ENCODE data around the gene HCFC2.
A peak's percentile ranks its signal among the peaks of the same experiment; 100 is the strongest.
"Not testable (repeated sequence)": the region's sequence is repeated elsewhere in the genome, so short reads cannot be mapped to it uniquely, and the experiment has no call there.

The HCFC2 gene

GRCh38 chr12:104057771-104058197 is 6.5 kb upstream of the HCFC2 start:
- no peak for DNase-seq (ENCODE audit: low read depth)

GRCh38 chr12:104058802-104059201 is 5.5 kb upstream of the HCFC2 start:
- no peak for DNase-seq (ENCODE audit: low read depth)

GRCh38 chr12:104059963-104060362 is 4.4 kb upstream of the HCFC2 start:
- DNase-seq (ENCODE audit: low read depth) = no peak

GRCh38 chr12:104060791-104061190 is 3.5 kb upstream of the HCFC2 start:
- no peak for DNase-seq (ENCODE audit: low read depth)

- DNase-seq (ENCODE audit: low read depth) = no peak
Measured at GRCh38 chr12:104063712-104064030, 660 bp upstream of the HCFC2 start.

- DNase-seq (ENCODE audit: low read depth) = no peak
Measured at GRCh38 chr12:104064842-104065427, 604 bp downstream of the HCFC2 start.

- no peak for DNase-seq (ENCODE audit: low read depth)
Measured at GRCh38 chr12:104072099-104072498, 7.8 kb downstream of the HCFC2 start.

GRCh38 chr12:104073699-104074098 is 9.4 kb downstream of the HCFC2 start:
- DNase-seq (ENCODE audit: low read depth) = no peak

GRCh38 chr12:104079024-104079423 is 14.7 kb downstream of the HCFC2 start:
- no peak for DNase-seq (ENCODE audit: low read depth)

- DNase-seq (ENCODE audit: low read depth) = no peak
Measured at GRCh38 chr12:104080764-104081163, 16.4 kb downstream of the HCFC2 start.

- DNase-seq (ENCODE audit: low read depth) = no peak
Measured at GRCh38 chr12:104083769-104084475, 19.6 kb downstream of the HCFC2 start.

GRCh38 chr12:104090685-104091084 is 26.4 kb downstream of the HCFC2 start:
- no peak for DNase-seq (ENCODE audit: low read depth)

GRCh38 chr12:104091136-104091535 is 26.8 kb downstream of the HCFC2 start:
- no peak for DNase-seq (ENCODE audit: low read depth)

- DNase-seq (ENCODE audit: low read depth) = no peak
Measured at GRCh38 chr12:104094284-104094683, 30.0 kb downstream of the HCFC2 start.

- no peak for DNase-seq (ENCODE audit: low read depth)
Measured at GRCh38 chr12:104095289-104095688, 31.0 kb downstream of the HCFC2 start.

GRCh38 chr12:104097954-104098353 is 33.6 kb downstream of the HCFC2 start:
- no peak for DNase-seq (ENCODE audit: low read depth)

- DNase-seq (ENCODE audit: low read depth) = no peak
Measured at GRCh38 chr12:104105461-104105860, 41.1 kb downstream of the HCFC2 start.

GRCh38 chr12:104106965-104107364 is 42.6 kb downstream of the HCFC2 start:
- DNase-seq (ENCODE audit: low read depth) = no peak

GRCh38 chr12:104108755-104109445 is 44.6 kb downstream of the HCFC2 start:
- DNase-seq (ENCODE audit: low read depth) = peak; percentile 74

- no peak for DNase-seq (ENCODE audit: low read depth)
Measured at GRCh38 chr12:104109446-104110271, 45.3 kb downstream of the HCFC2 start.

GRCh38 chr12:104114834-104115586 is 50.7 kb downstream of the HCFC2 start:
- DNase-seq (ENCODE audit: low read depth) = not testable (repeated sequence)

GRCh38 chr12:104115587-104115975 is 51.2 kb downstream of the HCFC2 start:
- DNase-seq (ENCODE audit: low read depth) = no peak

Data from activated T-helper 9 cell treated with anti-CD3 and anti-CD28 coated beads, Interleukin-2, amount 50 U/mL, for 16 hours (primary cell).